GM12874 (cell line): ENCODE data around the gene GNG8.

Experiments
- TF ChIP-seq, protein P1 (sequence below): IDR thresholded peaks from 2 replicates; pipeline ENCODE4 v1.5.1; 2011; ENCODE audit warnings: low read depth, mild to moderate bottlenecking, control low read depth, low read length, moderate library complexity; ENCODE audit not compliant: insufficient read depth

GNG8 gene

GRCh38 chr19:46635920-46636761, at the start of gene GNG8:
TSS of gene GNG8 (minus strand) at chr19:46636202. CDS start at chr19:46634682, 1,520 bp downstream.
- TF ChIP-seq, protein P1, sequence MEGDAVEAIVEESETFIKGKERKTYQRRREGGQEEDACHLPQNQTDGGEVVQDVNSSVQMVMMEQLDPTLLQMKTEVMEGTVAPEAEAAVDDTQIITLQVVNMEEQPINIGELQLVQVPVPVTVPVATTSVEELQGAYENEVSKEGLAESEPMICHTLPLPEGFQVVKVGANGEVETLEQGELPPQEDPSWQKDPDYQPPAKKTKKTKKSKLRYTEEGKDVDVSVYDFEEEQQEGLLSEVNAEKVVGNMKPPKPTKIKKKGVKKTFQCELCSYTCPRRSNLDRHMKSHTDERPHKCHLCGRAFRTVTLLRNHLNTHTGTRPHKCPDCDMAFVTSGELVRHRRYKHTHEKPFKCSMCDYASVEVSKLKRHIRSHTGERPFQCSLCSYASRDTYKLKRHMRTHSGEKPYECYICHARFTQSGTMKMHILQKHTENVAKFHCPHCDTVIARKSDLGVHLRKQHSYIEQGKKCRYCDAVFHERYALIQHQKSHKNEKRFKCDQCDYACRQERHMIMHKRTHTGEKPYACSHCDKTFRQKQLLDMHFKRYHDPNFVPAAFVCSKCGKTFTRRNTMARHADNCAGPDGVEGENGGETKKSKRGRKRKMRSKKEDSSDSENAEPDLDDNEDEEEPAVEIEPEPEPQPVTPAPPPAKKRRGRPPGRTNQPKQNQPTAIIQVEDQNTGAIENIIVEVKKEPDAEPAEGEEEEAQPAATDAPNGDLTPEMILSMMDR: no peak

DNA sequence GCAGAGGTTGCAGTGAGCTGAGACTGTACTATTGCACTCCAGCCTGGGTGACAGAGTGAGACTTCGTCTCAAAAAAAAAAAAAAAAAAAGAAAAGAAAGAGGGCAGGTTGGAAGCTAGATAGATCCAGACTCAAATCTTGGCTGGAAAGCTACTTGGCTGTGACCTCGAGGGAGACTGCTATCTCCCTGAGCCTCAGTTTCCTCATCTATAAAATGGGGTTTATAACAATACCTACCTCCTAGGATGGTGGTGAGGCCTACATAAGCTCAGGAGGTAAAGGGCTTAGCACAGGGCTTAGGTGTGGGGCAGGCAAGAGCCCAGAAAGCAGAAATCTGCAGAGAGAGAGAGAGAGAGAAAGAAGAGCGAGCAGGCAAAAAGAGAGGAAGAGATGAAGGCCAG, 49.2 kb upstream of the GNG8 start:
- TF ChIP-seq, protein P1: no peak

DNA sequence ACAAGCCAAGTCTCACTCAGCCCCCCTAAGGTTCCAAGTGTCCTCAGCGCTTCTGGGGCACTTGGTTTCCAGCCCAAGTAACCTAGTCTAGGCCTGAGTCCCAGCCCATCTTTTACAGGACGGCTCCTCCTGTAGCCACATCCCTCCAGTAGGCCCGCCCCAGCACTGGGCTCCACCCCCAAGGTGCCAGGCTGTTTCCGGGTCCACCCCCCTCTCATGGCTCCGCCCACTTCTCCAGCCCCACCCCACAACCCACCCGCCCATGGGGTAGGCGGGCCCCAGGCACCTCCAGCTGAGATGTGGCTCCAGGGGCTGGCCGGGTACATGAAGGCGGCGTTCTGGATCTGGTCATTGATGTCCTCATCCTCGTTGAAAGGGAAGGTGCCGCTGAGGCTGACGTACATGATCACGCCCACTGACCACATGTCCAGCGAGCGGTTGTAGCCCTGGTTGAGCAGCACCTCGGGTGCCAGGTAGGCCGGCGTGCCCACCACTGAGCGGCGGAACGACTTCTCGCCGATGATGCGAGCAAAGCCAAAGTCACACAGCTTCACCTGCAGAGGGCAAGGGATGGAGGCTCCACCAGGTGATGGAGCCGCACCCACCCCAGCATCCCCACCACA, 42.2 kb upstream of the GNG8 start:
- TF ChIP-seq, protein P1: no peak

DNA sequence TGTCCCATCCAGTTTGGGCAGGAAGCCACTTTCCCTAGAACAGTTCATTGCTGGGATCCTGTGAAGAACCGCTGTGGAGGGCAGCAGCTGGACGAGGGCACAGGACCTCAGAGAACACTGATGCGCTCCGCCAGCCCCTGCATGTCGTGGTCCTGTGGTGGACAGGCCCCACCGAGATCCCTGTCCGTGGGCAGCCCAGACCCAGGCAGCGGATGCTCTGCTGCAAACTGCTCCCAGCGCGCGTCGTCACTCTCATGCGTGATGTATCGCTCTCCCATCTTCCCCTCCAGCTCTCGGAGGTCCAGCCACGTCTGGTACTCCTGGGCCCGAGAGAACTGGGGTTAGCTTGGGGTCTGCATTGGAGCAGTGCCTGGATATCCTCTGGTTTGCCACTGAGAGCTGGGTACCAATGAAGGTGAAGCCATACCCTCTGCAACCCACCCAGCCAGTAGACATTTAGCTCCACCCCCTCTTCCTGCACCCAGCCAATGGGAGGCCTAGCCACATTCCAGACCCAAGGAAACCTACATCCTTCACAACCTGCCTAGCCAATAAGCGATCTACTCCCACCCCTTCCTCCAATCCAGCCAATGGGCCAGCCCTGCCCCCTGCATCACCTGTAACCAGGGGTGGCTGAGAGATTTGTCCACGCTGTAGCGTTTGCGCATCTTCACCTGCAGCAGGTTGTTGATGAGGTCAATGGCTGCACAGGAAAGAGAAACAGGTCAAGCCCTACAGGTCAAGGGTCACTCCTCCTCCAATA, 38.6 kb upstream of the GNG8 start:
- TF ChIP-seq, protein P1: no peak

GRCh38 chr19:46670813-46671212, 34.8 kb upstream of the GNG8 start:
- TF ChIP-seq, protein P1: no peak

DNA sequence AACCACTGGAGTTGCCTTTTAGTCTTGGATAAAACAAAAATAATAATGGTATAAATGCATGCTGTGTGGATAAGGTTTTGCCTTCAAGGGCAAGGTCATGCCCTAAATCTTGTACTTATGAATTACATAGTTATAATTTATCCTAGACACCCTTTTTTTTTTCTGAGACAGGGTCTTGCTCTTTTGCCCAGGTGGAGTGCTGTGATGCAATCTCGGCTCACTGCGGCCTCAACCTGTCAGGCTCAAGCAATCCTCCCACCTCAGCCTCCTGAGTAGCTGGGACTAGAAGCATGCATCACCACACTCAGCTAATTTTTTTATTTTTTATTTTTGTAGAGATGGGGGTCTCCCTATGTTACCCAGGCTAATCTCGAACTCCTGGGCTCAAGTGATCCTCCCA, 32.7 kb upstream of the GNG8 start:
- TF ChIP-seq, protein P1: no peak

GRCh38 chr19:46665072-46665471, 29.1 kb upstream of the GNG8 start:
- TF ChIP-seq, protein P1: no peak
